BLaER1 (cell line): ENCODE data around the gene PRKCQ.

ENCODE experiments used
- H3K27ac ChIP-seq: shearing (Covaris generic); formaldehyde crosslinking; 2 replicates; pipeline ENCODE4 v1.8.1; 2022
- H3K27me3 ChIP-seq: shearing (Covaris generic); formaldehyde crosslinking; 2 replicates; pipeline ENCODE4 v1.8.1; 2022
- H3K36me3 ChIP-seq: shearing (Covaris generic); formaldehyde crosslinking; 2 replicates; pipeline ENCODE4 v1.8.1; 2022
- H3K4me1 ChIP-seq: shearing (Covaris generic); formaldehyde crosslinking; 2 replicates; pipeline ENCODE4 v1.8.1; 2022
- H3K4me2 ChIP-seq: shearing (Covaris generic); formaldehyde crosslinking; 2 replicates; pipeline ENCODE4 v1.8.1; 2022
- H3K4me3 ChIP-seq: shearing (Covaris generic); formaldehyde crosslinking; 2 replicates; pipeline ENCODE4 v1.8.1; 2022
- H3K9ac ChIP-seq: shearing (Covaris generic); formaldehyde crosslinking; 2 replicates; pipeline ENCODE4 v1.8.1; 2022
- H3K9me3 ChIP-seq: shearing (Covaris generic); formaldehyde crosslinking; 2 replicates; pipeline ENCODE4 v1.8.1; 2022
- H4K20me1 ChIP-seq: shearing (Covaris generic); formaldehyde crosslinking; 2 replicates; pipeline ENCODE4 v1.8.1; 2022
- Cebpa-rat ChIP-seq: shearing (Covaris generic); IDR thresholded peaks from 2 replicates; pipeline ENCODE4 v1.8.1; 2022

Gene PRKCQ

DNA sequence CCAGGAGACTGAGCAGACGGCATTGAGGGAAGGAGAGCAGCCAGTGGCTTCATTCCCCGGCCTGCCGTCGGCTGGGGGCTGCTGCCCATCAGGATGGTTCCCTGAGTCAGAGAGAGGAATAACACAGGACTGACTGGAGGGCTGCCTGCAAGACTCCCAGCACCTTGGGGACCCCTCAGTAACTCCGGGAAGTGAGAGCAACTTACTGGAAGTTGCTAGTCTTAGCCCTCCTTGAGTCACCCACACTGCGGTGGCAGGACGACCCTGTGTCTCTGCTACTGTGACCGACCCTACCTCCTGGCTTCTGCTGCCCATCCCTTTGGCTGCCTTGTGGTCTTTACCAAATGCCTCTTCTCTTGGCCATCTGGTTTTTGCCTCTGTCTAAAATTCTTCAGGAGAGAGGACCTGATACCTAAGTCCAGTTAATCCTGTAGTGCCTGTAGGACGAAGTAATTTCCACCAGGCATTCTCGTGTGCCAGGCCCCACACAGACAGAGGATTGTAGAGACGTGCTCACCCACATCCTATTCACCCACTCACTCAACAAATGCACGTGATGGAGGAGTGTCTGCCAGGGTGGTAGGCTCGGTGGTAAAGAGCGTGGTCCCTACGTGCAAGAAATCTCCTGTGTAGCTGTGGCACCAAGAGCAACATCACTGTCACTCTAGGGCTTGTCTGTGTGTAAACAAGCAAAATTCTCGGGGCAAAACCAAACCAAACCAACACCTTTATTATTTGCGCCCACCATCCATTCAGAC, 156.5 kb downstream of the PRKCQ start:
- H3K27ac ChIP-seq = no peak overlapping the region
- H3K4me2 ChIP-seq = no peak overlapping the region
- H3K36me3 ChIP-seq = peaks cover 15% of the 10 kb centered on the region
- no peak overlapping the region for H3K4me3 ChIP-seq
- H3K4me1 ChIP-seq = no peaks in the 10 kb centered on the region
- TF ChIP-seq Cebpa-rat = no peak
- no peaks in the 10 kb centered on the region for H3K27me3 ChIP-seq
- no peak overlapping the region for H3K9ac ChIP-seq
- no peaks in the 10 kb centered on the region for H3K9me3 ChIP-seq
- no peaks in the 10 kb centered on the region for H4K20me1 ChIP-seq

DNA sequence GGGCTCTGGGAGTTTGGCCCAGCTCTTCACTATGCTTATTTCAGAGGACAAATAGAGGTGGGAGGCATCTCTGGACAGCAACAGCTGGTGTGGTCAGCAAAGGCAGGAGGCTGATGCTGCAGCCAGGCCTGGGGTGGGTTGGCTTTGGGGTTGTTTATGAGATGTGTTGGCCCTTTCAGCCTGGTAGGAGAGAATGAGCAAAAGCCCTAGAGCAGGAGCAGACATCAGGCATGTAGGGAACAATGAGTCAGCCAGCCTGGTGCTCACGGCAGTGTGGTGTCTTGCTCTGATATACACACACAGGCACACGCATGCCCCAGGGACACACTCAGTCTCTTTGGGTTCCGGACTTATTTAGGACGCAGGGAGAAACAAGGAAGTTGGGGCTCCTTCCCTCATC, 157.1 kb downstream of the PRKCQ start:
- Histone ChIP-seq H3K9me3 (no peaks in the 10 kb centered on the region), H3K36me3 (peaks cover 10% of the 10 kb centered on the region), H4K20me1 (no peaks in the 10 kb centered on the region), H3K4me3 (no peak overlapping the region), H3K4me2 (no peak overlapping the region), H3K9ac (no peak overlapping the region), H3K27me3 (no peaks in the 10 kb centered on the region), H3K27ac (no peak overlapping the region), H3K4me1 (no peaks in the 10 kb centered on the region)
- no peak for TF ChIP-seq Cebpa-rat

DNA sequence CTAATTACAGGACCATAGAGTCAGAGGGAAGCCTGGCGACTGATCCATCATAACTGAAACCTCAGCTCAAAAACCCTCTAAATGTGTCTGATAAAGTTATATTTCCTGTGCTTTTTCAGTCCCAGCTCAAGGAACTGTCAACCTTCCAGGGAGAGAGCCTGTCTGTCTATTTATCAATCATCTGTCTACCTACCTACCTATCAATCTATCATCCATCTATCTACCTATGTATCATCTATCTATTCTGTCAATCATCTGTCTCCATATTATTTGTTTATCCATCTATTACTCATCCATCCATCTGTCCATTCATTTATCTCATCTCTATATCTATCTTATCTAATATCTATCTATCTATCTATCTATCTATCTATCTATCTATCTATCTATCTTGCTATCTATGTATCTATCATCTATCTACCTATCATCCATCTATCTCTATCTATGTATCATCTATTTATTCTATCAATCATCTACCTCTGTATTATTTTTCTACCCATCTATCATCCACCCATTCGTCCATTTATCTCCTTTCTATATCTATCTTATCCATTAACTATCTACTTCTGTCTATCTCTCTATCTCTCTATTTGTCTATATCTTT, 161.4 kb downstream of the PRKCQ start:
- Histone ChIP-seq H3K9me3 (no peaks in the 10 kb centered on the region), H3K36me3 (no peaks in the 10 kb centered on the region), H3K4me3 (no peak overlapping the region), H3K27ac (no peak overlapping the region), H4K20me1 (no peaks in the 10 kb centered on the region), H3K9ac (no peak overlapping the region), H3K27me3 (no peaks in the 10 kb centered on the region), H3K4me2 (no peak overlapping the region), H3K4me1 (no peaks in the 10 kb centered on the region)
- TF ChIP-seq Cebpa-rat = no peak

DNA sequence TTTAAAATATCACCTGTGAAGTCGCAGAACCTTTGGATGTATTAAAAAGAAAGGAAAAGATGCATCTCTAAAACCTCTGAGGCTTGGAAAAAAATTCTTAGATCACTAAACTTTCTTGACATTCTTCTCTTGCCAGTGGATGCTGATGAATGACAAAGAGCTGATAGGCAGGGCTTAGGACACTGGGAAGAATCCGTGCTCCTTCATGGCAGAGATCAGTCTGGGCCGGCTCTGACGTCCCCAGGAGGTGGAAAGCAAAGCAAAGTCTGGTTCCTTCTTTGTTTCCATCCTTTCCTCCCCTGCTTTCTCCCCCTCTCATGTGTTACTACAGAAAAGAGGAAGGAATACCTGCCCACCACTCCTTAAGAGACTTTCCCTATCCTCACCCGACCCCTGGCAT, 161.9 kb downstream of the PRKCQ start:
- Histone ChIP-seq H3K4me3 (no peak overlapping the region), H3K36me3 (no peaks in the 10 kb centered on the region), H3K9me3 (no peaks in the 10 kb centered on the region), H3K4me1 (no peaks in the 10 kb centered on the region), H3K27ac (no peak overlapping the region), H3K27me3 (no peaks in the 10 kb centered on the region), H3K9ac (no peak overlapping the region), H4K20me1 (no peaks in the 10 kb centered on the region), H3K4me2 (no peak overlapping the region)
- TF ChIP-seq Cebpa-rat = no peak

DNA sequence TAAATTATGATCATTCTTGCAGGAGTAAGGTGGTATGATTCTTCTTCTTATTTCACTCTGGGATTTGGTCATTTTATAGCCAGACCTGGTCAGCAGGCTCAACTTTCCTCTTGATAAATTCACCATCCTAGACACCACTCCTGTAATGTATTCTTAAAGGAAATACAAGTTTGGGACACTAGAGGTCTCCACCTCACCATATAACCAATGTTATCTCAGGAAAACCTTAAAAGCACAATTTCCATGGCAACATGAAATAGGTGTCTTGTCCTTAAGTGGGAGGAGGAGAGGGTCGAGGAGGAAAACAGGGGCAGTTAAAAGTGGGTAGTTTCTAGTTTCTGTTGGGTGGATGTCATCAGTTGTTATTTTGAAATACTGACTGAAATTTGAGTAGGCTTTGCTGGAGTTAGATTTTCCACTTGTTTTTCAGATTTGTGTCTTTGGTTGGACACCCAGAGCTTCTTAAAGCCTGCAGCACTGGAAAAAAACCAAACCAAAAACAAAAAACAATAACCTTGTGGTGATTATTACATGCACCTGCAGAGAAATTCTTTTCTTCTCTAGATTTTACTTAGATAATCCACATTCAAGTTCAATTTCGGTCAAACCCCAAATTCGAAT, 163.1 kb downstream of the PRKCQ start:
- Histone ChIP-seq H3K36me3 (no peaks in the 10 kb centered on the region), H3K27me3 (no peaks in the 10 kb centered on the region)

DNA sequence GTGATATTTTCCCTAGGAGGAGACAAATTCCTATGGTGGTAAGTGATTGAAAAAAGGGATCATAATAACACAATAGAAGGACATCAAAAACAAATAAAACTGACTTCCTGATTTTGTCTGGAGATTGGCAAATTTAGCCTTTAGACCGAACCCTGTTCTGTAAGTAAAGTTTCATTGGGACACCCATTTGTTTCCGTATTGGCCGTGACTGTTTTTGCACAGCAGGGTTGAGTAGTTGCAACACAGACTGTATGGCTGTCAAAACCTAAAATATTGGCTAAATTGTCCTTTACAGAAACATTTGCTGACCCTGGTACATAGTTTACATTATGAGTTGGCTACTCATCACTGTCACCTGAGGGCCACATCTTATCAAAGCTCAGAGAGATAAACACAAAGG, 168.6 kb downstream of the PRKCQ start:
- Histone ChIP-seq H3K4me2 (no peak overlapping the region), H4K20me1 (no peaks in the 10 kb centered on the region), H3K27ac (no peak overlapping the region), H3K4me3 (no peak overlapping the region), H3K9ac (no peak overlapping the region), H3K36me3 (no peaks in the 10 kb centered on the region), H3K9me3 (no peaks in the 10 kb centered on the region), H3K27me3 (no peaks in the 10 kb centered on the region), H3K4me1 (peaks cover 27% of the 10 kb centered on the region)
- TF ChIP-seq Cebpa-rat = no peak

More for the DNA sequence above, 163.1 kb downstream of the PRKCQ start:
- Histone ChIP-seq H3K9me3 (no peaks in the 10 kb centered on the region), H3K4me2 (no peak overlapping the region), H3K9ac (no peak overlapping the region), H4K20me1 (no peaks in the 10 kb centered on the region), H3K27ac (no peak overlapping the region), H3K4me3 (no peak overlapping the region), H3K4me1 (no peaks in the 10 kb centered on the region)
- TF ChIP-seq Cebpa-rat = no peak

DNA sequence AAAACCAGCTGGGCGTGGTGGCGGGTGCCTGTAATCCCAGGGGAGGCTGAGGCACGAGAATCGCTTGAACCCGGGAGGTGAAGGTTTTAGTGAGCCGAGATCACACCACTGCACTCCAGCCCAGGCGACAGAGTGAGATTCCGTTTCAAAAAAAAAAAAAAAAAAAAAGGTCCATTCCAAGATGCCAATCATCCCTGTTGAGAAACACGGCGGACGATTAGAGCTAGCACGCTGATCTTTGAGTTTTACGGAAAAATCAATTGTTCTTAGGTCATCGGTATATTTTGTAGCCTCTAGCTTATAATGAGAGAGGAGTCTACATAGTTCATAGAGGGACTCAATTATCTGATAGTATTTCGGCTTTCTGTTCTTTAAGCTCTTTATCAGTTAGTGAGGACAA, 169.2 kb downstream of the PRKCQ start:
- no peak for TF ChIP-seq Cebpa-rat
- no peaks in the 10 kb centered on the region for H3K36me3 ChIP-seq
- no peaks in the 10 kb centered on the region for H4K20me1 ChIP-seq
- H3K4me3 ChIP-seq = no peak overlapping the region
- H3K27me3 ChIP-seq = no peaks in the 10 kb centered on the region
- no peaks in the 10 kb centered on the region for H3K9me3 ChIP-seq
- H3K9ac ChIP-seq = no peak overlapping the region
- peaks cover 27% of the 10 kb centered on the region for H3K4me1 ChIP-seq
- peak overlapping the region; percentile 77 for H3K27ac ChIP-seq
- H3K4me2 ChIP-seq = peak overlapping the region; percentile 80

DNA sequence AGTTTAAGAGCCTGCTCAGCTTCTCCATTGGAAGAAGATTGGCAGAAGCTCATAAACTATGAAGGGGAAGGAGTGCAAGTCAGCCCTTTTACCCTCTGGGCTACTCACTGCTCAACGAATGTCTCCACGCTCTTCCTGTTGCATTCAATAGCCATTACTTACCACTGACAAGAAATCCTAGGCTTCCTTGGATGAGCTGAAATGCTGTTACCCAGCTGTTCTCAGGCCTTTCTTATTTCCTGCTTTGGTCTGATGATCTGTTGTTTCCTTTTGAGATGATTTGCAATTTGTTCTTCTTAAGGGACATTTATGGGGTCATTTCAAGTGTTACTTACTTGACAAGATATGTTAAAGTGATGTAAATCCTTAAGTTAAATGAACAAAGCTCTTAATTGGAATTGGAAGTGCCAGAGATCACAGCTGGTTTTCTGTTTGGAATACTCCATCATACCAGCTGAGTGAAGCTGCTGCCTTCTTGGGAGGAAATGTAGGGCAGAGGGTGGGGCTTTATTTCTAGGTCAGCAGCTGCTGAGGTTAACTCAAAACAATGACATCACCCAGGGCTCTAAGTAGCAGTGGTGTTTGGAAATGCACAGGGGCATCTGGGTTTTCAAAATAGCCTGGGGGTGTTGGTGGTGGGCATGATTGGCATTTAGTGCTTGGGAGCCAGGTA, 170.0 kb downstream of the PRKCQ start:
- peak overlapping the region; percentile 77 for H3K27ac ChIP-seq
- H3K27me3 ChIP-seq = no peaks in the 10 kb centered on the region
- peaks cover 27% of the 10 kb centered on the region for H3K4me1 ChIP-seq
- peak overlapping the region; percentile 50 for H3K9ac ChIP-seq
- TF ChIP-seq Cebpa-rat = no peak
- no peaks in the 10 kb centered on the region for H3K36me3 ChIP-seq
- peak overlapping the region; percentile 80 for H3K4me2 ChIP-seq
- H4K20me1 ChIP-seq = no peaks in the 10 kb centered on the region
- peak overlapping the region; percentile 45; the same call in 1 of the 2 replicates for H3K4me3 ChIP-seq
- no peaks in the 10 kb centered on the region for H3K9me3 ChIP-seq

DNA sequence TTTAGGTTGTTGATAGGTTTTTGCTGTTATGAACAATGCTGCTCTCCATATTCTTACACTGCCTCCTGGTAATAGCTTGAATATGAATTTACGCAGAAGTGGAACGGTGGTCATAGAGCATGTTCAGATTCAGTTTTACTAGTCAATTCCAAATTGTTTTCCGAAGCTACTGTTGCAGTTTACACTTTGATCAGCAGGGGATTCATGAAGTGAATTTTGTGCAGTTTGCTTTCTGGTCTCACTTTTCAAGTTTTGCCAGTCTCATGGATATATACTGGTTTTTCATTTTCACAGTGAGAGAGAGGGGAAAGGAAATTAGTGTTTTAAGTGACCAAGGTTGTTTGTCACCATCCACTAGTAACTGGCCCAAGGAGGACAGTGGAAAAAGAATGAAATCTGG, 171.3 kb downstream of the PRKCQ start:
- TF ChIP-seq Cebpa-rat = no peak
- H3K27ac ChIP-seq = no peak overlapping the region
- peaks cover 27% of the 10 kb centered on the region for H3K4me1 ChIP-seq
- H4K20me1 ChIP-seq = no peaks in the 10 kb centered on the region
- H3K4me2 ChIP-seq = no peak overlapping the region
- no peaks in the 10 kb centered on the region for H3K9me3 ChIP-seq
- no peak overlapping the region for H3K9ac ChIP-seq
- H3K4me3 ChIP-seq = no peak overlapping the region
- H3K36me3 ChIP-seq = no peaks in the 10 kb centered on the region
- no peaks in the 10 kb centered on the region for H3K27me3 ChIP-seq
